ENCODE measurements around the gene ARRB1. TPM values are rescaled to one million over a fixed set of nuclear protein-coding genes. Genes with fewer than 3 reads are reported as not detected.

ARRB1 gene
- total RNA-seq, 1 experiment from 2014 or later = 24.2 TPM

GRCh38 chr11:75273411-75274391, 77.8 kb downstream of the ARRB1 start:
- RAD21 ChIA-PET (ENCODE audit: low non-redundant PET in 1 of 2, low total read pairs in 2 of 2, uncharacterized antibody in 2 of 2, unreplicated experiment in 2 of 2) = no interaction called here
- intact Hi-C loops (cut with micrococcal nuclease) = no loop called here
- no peak overlapping the region for H3K9ac ChIP-seq (ENCODE audit: low read length)
- H3K4me3 ChIP-seq (replicated peaks in 1 of 2; ENCODE audit: low read depth in 1 of 2, low read length in 2 of 2) = no peak overlapping the region
- H3K9me3 ChIP-seq (ENCODE audit: control insufficient read depth in 1 of 2, insufficient read depth in 1 of 2, low read depth in 1 of 2, low read length in 2 of 2) = no peaks in the 10 kb centered on the region
- no TSS peak for BruUV-seq (replicated peaks)
- no peak overlapping the region for H2AFZ ChIP-seq (ENCODE audit: low read depth, low read length, poor library complexity, severe bottlenecking)
- no peaks in the 10 kb centered on the region for H3K4me1 ChIP-seq (ENCODE audit: control insufficient read depth in 1 of 2, insufficient read depth in 2 of 2, low read length in 2 of 2)
- no peak overlapping the region for H3K4me2 ChIP-seq (ENCODE audit: low read length)
- H3K36me3 ChIP-seq (ENCODE audit: control insufficient read depth in 1 of 2, insufficient read depth in 2 of 2, low read length in 2 of 2) = peaks cover 0 to 7% of the 10 kb centered on the region in 2 experiments; a peak in 2 of 4 replicates
- DNase-seq (ENCODE audit: low read depth, low spot score) (no peak), ATAC-seq (no peak)
- H3K27ac ChIP-seq (ENCODE audit: low read depth, low read length) = no peak overlapping the region
- CTCF ChIA-PET = no interaction called here
- no peaks in the 10 kb centered on the region for H3K9me2 ChIP-seq (ENCODE audit: insufficient read depth)
- POLR2A ChIA-PET = no interaction called here
- H3K27me3 ChIP-seq (ENCODE audit: insufficient read depth, low read length) = no peaks in the 10 kb centered on the region
- H4K20me1 ChIP-seq (ENCODE audit: insufficient read depth) = no peaks in the 10 kb centered on the region
- no peaks in the 10 kb centered on the region for H3K79me2 ChIP-seq (ENCODE audit: insufficient read depth, low read length)
- TF ChIP-seq ZBTB33 (IDR thresholded peaks at IDR 0.05; ENCODE audit: extremely low read depth, insufficient replicate concordance, low read length) (no peak), CEBPB (IDR thresholded peaks at IDR 0.05; ENCODE audit: low read depth) (no peak), FOSL1 (IDR thresholded peaks at IDR 0.05; ENCODE audit: low read depth) (no peak), EZH2 (IDR thresholded peaks at IDR 0.05) (no peak), ZFX (IDR thresholded peaks at IDR 0.05) (no peak), ZNF274 (IDR thresholded peaks at IDR 0.05; ENCODE audit: low read depth, low read length) (no peak), REST (IDR thresholded peaks at IDR 0.05; ENCODE audit: low read depth) (no peak), SIN3A (IDR thresholded peaks at IDR 0.05; ENCODE audit: low read depth) (no peak), CBX3 (IDR thresholded peaks at IDR 0.05; ENCODE audit: low read depth) (no peak), POLR2A (IDR thresholded peaks at IDR 0.05; ENCODE audit: borderline replicate concordance, extremely low read depth, insufficient read depth, insufficient read length) (no peak), SRF (IDR thresholded peaks at IDR 0.05; ENCODE audit: low read depth) (no peak), TCF7L2 (IDR thresholded peaks at IDR 0.05; ENCODE audit: borderline replicate concordance, extremely low read depth, insufficient read depth, insufficient read length) (no peak), JUND (IDR thresholded peaks at IDR 0.05) (no peak), MAX (IDR thresholded peaks at IDR 0.05) (no peak), ATF3 (IDR thresholded peaks at IDR 0.05) (no peak), SP1 (IDR thresholded peaks at IDR 0.05; ENCODE audit: low read depth) (no peak), RAD21 (IDR thresholded peaks at IDR 0.05; ENCODE audit: low read depth) (no peak), YY1 (IDR thresholded peaks at IDR 0.05; ENCODE audit: extremely low read depth, insufficient replicate concordance, low read depth, low read length) (no peak), CTCF (IDR thresholded peaks at IDR 0.05 in 2 of 3, conservative IDR thresholded peaks at IDR 0.05 in 1 of 3; ENCODE audit: borderline replicate concordance in 1 of 3, insufficient read depth in 1 of 3, low read depth in 2 of 3, low read length in 2 of 3) (no peak)
